ENCODE measurements around the gene ANKFY1. TPM values are rescaled to one million over a fixed set of nuclear protein-coding genes. Genes with fewer than 3 reads are reported as not detected.

ANKFY1 gene
- total and polyA plus RNA-seq, 7 donors, result 6.0 to 68.0 (median 52.6) TPM

GRCh38 chr17:4182043-4182442, 81.7 kb downstream of the ANKFY1 start:
- Histone ChIP-seq H3K4me3 (no peak overlapping the region), H3K27me3 (no peaks in the 10 kb centered on the region), H3K4me1 (no peaks in the 10 kb centered on the region), H3K27ac (no peak overlapping the region), H3K36me3 (peaks cover 62 to 100% (median 82%) of the 10 kb centered on the region in 4 donors), H3K9me3 (no peaks in the 10 kb centered on the region)
- intact Hi-C loops (cut with DNase I), result no loop called here
- TF ChIP-seq CTCF (IDR thresholded peaks at IDR 0.05) (no peak), POLR2AphosphoS5 (IDR thresholded peaks at IDR 0.05) (no peak), POLR2A (IDR thresholded peaks at IDR 0.05) (no peak), EP300 (IDR thresholded peaks at IDR 0.05) (no peak)
- DNase-seq, result no peak
- 80 to 86% methylated on average over 8 of the region's 8 CpGs for WGBS, 2 donors

- peak; percentile 27 for DNase-seq
- WGBS, 2 donors, result 93 to 94% methylated on average over 8 of the region's 8 CpGs
- Histone ChIP-seq H3K36me3 (peaks cover 75 to 100% (median 82%) of the 10 kb centered on the region in 4 donors), H3K4me3 (no peak overlapping the region), H3K4me1 (no peaks in the 10 kb centered on the region), H3K9me3 (no peaks in the 10 kb centered on the region), H3K27me3 (no peaks in the 10 kb centered on the region), H3K27ac (no peak overlapping the region)
- intact Hi-C loops (cut with DNase I), result no loop called here
- no peak for TF ChIP-seq POLR2AphosphoS5 (IDR thresholded peaks at IDR 0.05)
Measured at GRCh38 chr17:4180791-4181190, 83.0 kb downstream of the ANKFY1 start.

- DNase-seq, result no peak
- WGBS, 2 donors, result 85 to 87% methylated on average over 7 of the region's 7 CpGs
- H3K36me3 ChIP-seq, result peaks cover 67 to 100% (median 78%) of the 10 kb centered on the region in 4 donors
- TF ChIP-seq POLR2AphosphoS5 (IDR thresholded peaks at IDR 0.05) (no peak), EP300 (IDR thresholded peaks at IDR 0.05) (no peak), CTCF (IDR thresholded peaks at IDR 0.05) (no peak), POLR2A (IDR thresholded peaks at IDR 0.05) (no peak)
- no peaks in the 10 kb centered on the region for H3K9me3 ChIP-seq
- intact Hi-C loops (cut with DNase I), result no loop called here
- H3K4me1 ChIP-seq, result no peaks in the 10 kb centered on the region
- H3K4me3 ChIP-seq, result no peak overlapping the region
- H3K27ac ChIP-seq, result no peak overlapping the region
- no peaks in the 10 kb centered on the region for H3K27me3 ChIP-seq
Measured at GRCh38 chr17:4179071-4179470, 84.7 kb downstream of the ANKFY1 start.

GRCh38 chr17:4178651-4179050, 85.1 kb downstream of the ANKFY1 start:
- Histone ChIP-seq H3K27ac (no peak overlapping the region), H3K27me3 (no peaks in the 10 kb centered on the region), H3K9me3 (no peaks in the 10 kb centered on the region), H3K4me3 (no peak overlapping the region), H3K4me1 (no peaks in the 10 kb centered on the region), H3K36me3 (peaks cover 67 to 100% (median 77%) of the 10 kb centered on the region in 4 donors)
- DNase-seq, result no peak
- intact Hi-C loops (cut with DNase I), result no loop called here
- no peak for TF ChIP-seq POLR2AphosphoS5 (IDR thresholded peaks at IDR 0.05)
- TF ChIP-seq CTCF (IDR thresholded peaks at IDR 0.05), result no peak
- no peak for TF ChIP-seq EP300 (IDR thresholded peaks at IDR 0.05)
- TF ChIP-seq POLR2A (IDR thresholded peaks at IDR 0.05), result no peak
- 96% methylated on average over 15 of the region's 15 CpGs for WGBS, 2 donors

GRCh38 chr17:4177806-4178205, 86.0 kb downstream of the ANKFY1 start:
- H3K9me3 ChIP-seq, result no peaks in the 10 kb centered on the region
- no peaks in the 10 kb centered on the region for H3K27me3 ChIP-seq
- peaks cover 68 to 100% (median 78%) of the 10 kb centered on the region in 4 donors for H3K36me3 ChIP-seq
- H3K27ac ChIP-seq, result no peak overlapping the region
- TF ChIP-seq POLR2A (IDR thresholded peaks at IDR 0.05) (no peak), EP300 (IDR thresholded peaks at IDR 0.05) (no peak), CTCF (IDR thresholded peaks at IDR 0.05) (no peak), POLR2AphosphoS5 (IDR thresholded peaks at IDR 0.05) (no peak)
- intact Hi-C loops (cut with DNase I), result no loop called here
- no peak for DNase-seq
- WGBS, 2 donors, result 94 to 96% methylated on average over 21 of the region's 21 CpGs
- no peaks in the 10 kb centered on the region for H3K4me1 ChIP-seq
- H3K4me3 ChIP-seq, result no peak overlapping the region
